ENCODE results near the gene HHATL. TPM values are rescaled to one million over a fixed set of nuclear protein-coding genes. Genes with fewer than 3 reads are reported as not detected.

HHATL gene
- total RNA-seq, 1 experiment from 2014 or later, result not detected

GRCh38 chr3:42718338-42718737 lies 15.7 kb upstream of the HHATL start:
- Histone ChIP-seq H3K27ac (ENCODE audit: low read length) (no peak overlapping the region), H3K27me3 (ENCODE audit: control insufficient read depth, insufficient read depth, low read length) (no peaks in the 10 kb centered on the region), H3K4me3 (ENCODE audit: low read depth in 2 of 2, low read length in 2 of 2) (no peak overlapping the region), H3K4me1 (ENCODE audit: control insufficient read depth, insufficient read depth, low read length) (no peaks in the 10 kb centered on the region), H3K9me3 (ENCODE audit: control insufficient read depth, insufficient read depth, low read depth, low read length) (no peaks in the 10 kb centered on the region), H3K36me3 (ENCODE audit: control insufficient read depth, insufficient read depth, low read length) (no peaks in the 10 kb centered on the region)
- DNase-seq (ENCODE audit: low read depth, low spot score), result no peak
- in situ Hi-C loops (cut with HindIII; ENCODE audit: low pct_unique_long_range_greater_than_20kb, low sequenced_read_pairs) (no loop called here), intact Hi-C loops (cut with micrococcal nuclease; ENCODE audit: unreplicated experiment) (no loop called here)
- POLR2A ChIA-PET, result interaction anchor here (0.6 kb wide), 1 partner anchor 617 kb away, joined by 8 read pairs; no protein-coding TSS in a partner anchor
- no peak for ATAC-seq
- BruUV-seq (replicated peaks), result no TSS peak
- CTCF ChIA-PET, result no interaction called here
- TF ChIP-seq, protein P1, sequence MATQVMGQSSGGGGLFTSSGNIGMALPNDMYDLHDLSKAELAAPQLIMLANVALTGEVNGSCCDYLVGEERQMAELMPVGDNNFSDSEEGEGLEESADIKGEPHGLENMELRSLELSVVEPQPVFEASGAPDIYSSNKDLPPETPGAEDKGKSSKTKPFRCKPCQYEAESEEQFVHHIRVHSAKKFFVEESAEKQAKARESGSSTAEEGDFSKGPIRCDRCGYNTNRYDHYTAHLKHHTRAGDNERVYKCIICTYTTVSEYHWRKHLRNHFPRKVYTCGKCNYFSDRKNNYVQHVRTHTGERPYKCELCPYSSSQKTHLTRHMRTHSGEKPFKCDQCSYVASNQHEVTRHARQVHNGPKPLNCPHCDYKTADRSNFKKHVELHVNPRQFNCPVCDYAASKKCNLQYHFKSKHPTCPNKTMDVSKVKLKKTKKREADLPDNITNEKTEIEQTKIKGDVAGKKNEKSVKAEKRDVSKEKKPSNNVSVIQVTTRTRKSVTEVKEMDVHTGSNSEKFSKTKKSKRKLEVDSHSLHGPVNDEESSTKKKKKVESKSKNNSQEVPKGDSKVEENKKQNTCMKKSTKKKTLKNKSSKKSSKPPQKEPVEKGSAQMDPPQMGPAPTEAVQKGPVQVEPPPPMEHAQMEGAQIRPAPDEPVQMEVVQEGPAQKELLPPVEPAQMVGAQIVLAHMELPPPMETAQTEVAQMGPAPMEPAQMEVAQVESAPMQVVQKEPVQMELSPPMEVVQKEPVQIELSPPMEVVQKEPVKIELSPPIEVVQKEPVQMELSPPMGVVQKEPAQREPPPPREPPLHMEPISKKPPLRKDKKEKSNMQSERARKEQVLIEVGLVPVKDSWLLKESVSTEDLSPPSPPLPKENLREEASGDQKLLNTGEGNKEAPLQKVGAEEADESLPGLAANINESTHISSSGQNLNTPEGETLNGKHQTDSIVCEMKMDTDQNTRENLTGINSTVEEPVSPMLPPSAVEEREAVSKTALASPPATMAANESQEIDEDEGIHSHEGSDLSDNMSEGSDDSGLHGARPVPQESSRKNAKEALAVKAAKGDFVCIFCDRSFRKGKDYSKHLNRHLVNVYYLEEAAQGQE (IDR thresholded peaks at IDR 0.05; ENCODE audit: insufficient read depth in 1 of 2, low read depth in 2 of 2, low read length in 1 of 2), result no peak
- no peak for TF ChIP-seq SIN3A (IDR thresholded peaks at IDR 0.05; ENCODE audit: borderline replicate concordance, insufficient read depth, low read depth, low read length)
- no peak for TF ChIP-seq TCF7L2 (IDR thresholded peaks at IDR 0.05; ENCODE audit: low read depth, low read length)
- TF ChIP-seq, protein P2, sequence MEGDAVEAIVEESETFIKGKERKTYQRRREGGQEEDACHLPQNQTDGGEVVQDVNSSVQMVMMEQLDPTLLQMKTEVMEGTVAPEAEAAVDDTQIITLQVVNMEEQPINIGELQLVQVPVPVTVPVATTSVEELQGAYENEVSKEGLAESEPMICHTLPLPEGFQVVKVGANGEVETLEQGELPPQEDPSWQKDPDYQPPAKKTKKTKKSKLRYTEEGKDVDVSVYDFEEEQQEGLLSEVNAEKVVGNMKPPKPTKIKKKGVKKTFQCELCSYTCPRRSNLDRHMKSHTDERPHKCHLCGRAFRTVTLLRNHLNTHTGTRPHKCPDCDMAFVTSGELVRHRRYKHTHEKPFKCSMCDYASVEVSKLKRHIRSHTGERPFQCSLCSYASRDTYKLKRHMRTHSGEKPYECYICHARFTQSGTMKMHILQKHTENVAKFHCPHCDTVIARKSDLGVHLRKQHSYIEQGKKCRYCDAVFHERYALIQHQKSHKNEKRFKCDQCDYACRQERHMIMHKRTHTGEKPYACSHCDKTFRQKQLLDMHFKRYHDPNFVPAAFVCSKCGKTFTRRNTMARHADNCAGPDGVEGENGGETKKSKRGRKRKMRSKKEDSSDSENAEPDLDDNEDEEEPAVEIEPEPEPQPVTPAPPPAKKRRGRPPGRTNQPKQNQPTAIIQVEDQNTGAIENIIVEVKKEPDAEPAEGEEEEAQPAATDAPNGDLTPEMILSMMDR (IDR thresholded peaks at IDR 0.05), result no peak
- no peak for TF ChIP-seq POLR2AphosphoS5 (IDR thresholded peaks at IDR 0.05; ENCODE audit: low read depth, low read length)

- in situ Hi-C loops (cut with HindIII; ENCODE audit: low pct_unique_long_range_greater_than_20kb, low sequenced_read_pairs) (no loop called here), intact Hi-C loops (cut with micrococcal nuclease; ENCODE audit: unreplicated experiment) (no loop called here)
- ChIA-PET POLR2A (no interaction called here), CTCF (no interaction called here)
- no peak for DNase-seq (ENCODE audit: low read depth, low spot score)
- no peak overlapping the region for H3K27ac ChIP-seq (ENCODE audit: low read length)
- no peak for ATAC-seq
- H3K4me1 ChIP-seq (ENCODE audit: control insufficient read depth, insufficient read depth, low read length), result no peaks in the 10 kb centered on the region
- BruUV-seq (replicated peaks), result no TSS peak
- no peaks in the 10 kb centered on the region for H3K9me3 ChIP-seq (ENCODE audit: control insufficient read depth, insufficient read depth, low read depth, low read length)
- no peak for TF ChIP-seq SIN3A (IDR thresholded peaks at IDR 0.05; ENCODE audit: borderline replicate concordance, insufficient read depth, low read depth, low read length)
- TF ChIP-seq, protein P1 (IDR thresholded peaks at IDR 0.05; ENCODE audit: insufficient read depth in 1 of 2, low read depth in 2 of 2, low read length in 1 of 2), result no peak
- TF ChIP-seq, protein P2 (IDR thresholded peaks at IDR 0.05), result no peak
- no peak for TF ChIP-seq TCF7L2 (IDR thresholded peaks at IDR 0.05; ENCODE audit: low read depth, low read length)
- TF ChIP-seq POLR2AphosphoS5 (IDR thresholded peaks at IDR 0.05; ENCODE audit: low read depth, low read length), result no peak
- H3K4me3 ChIP-seq (ENCODE audit: low read depth in 2 of 2, low read length in 2 of 2), result no peak overlapping the region
- no peaks in the 10 kb centered on the region for H3K36me3 ChIP-seq (ENCODE audit: control insufficient read depth, insufficient read depth, low read length)
- no peaks in the 10 kb centered on the region for H3K27me3 ChIP-seq (ENCODE audit: control insufficient read depth, insufficient read depth, low read length)
Observed at GRCh38 chr3:42717306-42717705, 14.7 kb upstream of the HHATL start.

Measured in Panc1 (cell line).